Sigmoid colon (tissue), 7 donors: Measurements from ENCODE around the gene NFIA. TPM values are rescaled to one million over a fixed set of nuclear protein-coding genes. Genes with fewer than 3 reads are reported as not detected.

Experiments
- DNase-seq: peaks from one replicate; pipeline ENCODE4 v3.0.0-alpha.2; 2019
- H3K27ac ChIP-seq, 4 donors: fragments of 200-600 bp; sonication (generic); one replicate each; pipeline ENCODE4 v1.5.1; 2016 to 2019; ENCODE audit warnings: mild to moderate bottlenecking in 1 of 4
- H3K27me3 ChIP-seq, 3 donors: fragments of 200-600 bp; sonication (generic); one replicate each; pipeline ENCODE4 v1.5.1; 2019; ENCODE audit warnings: mild to moderate bottlenecking in 1 of 3
- H3K36me3 ChIP-seq, 4 donors: fragments of 200-600 bp; sonication (generic); one replicate each; pipeline ENCODE4 v1.5.1; 2016 to 2019
- H3K4me1 ChIP-seq, 4 donors: fragments of 200-600 bp; sonication (generic); one replicate each; pipeline ENCODE4 v1.5.1; 2017 to 2019
- H3K4me3 ChIP-seq, 4 donors: fragments of 200-600 bp; sonication (generic); one replicate each; pipeline ENCODE4 v1.5.1; 2017 to 2019; ENCODE audit warnings: mild to moderate bottlenecking in 2 of 4, moderate library complexity in 1 of 4
- H3K9me3 ChIP-seq, 4 donors: fragments of 200-600 bp in 3 of 4; sonication (generic) in 3 of 4; one replicate each; pipeline versions ENCODE4 v1.5.1 to v1.6.1; 2013 to 2019
- CTCF ChIP-seq, 4 experiments: fragments of 450-650 bp in 3 of 4; fragments of 200-600 bp in 1 of 4; IDR thresholded peaks; one replicate each; pipeline ENCODE4 v1.5.1; 2016 to 2019; ENCODE audit warnings: antibody characterized with exemption in 4 of 4, mild to moderate bottlenecking in 3 of 4, moderate library complexity in 2 of 4
- EP300 ChIP-seq, 4 donors: sonication (generic); formaldehyde crosslinking; IDR thresholded peaks; one replicate each; pipeline ENCODE4 v1.6.1; 2017; ENCODE audit warnings: antibody characterized with exemption in 4 of 4
- POLR2A ChIP-seq, 2 donors: fragments of 450-650 bp; IDR thresholded peaks; one replicate each; pipeline ENCODE4 v1.6.1; 2016; ENCODE audit warnings: antibody characterized with exemption in 2 of 2, mild to moderate bottlenecking in 2 of 2, moderate library complexity in 2 of 2
- POLR2AphosphoS5 ChIP-seq, 4 donors: sonication (generic); formaldehyde crosslinking; IDR thresholded peaks; one replicate each; pipeline ENCODE4 v1.6.1; 2017; ENCODE audit warnings: antibody characterized with exemption in 4 of 4
- WGBS, 2 donors: extraction: QIAGEN DNeasy Blood & Tissue Kit; methylation state at CpG; one replicate each; pipeline ENCODE4 v1.1.7; 2013; 5-methylcytosine and 5-hydroxymethylcytosine counted together
- intact Hi-C: fragments of 100-400 bp; cut with DNase I; formaldehyde crosslinking; loops from one replicate; pipeline ENCODE4 v1.15.1; 2023
- polyA plus RNA-seq, 3 donors: library from polyadenylated mRNA; stranded (reverse); fragments of 200-250 nt; gene quantifications; one replicate each; pipeline ENCODE4 v1.2.3, GENCODE V29; 2013
- total RNA-seq, 4 donors: library from RNA; depleted of rRNA; stranded (reverse); fragments of >200 nt; gene quantifications; one replicate each; pipeline ENCODE4 v1.1.0, GENCODE V29; 2016
- donor health status: healthy with polysubstance abuse.
- donor health status: Bipolar disorder and iron deficiency.
- donor health status: healthy.

NFIA gene
- total and polyA plus RNA-seq, 7 donors, result 2.3 to 154 (median 79.7) TPM

GRCh38 chr1:61084491-61085031 is 2.2 kb downstream of the NFIA start:
- Histone ChIP-seq H3K4me3 (peak overlapping the region; percentile 77 to 95 (median 84)), H3K9me3 (no peaks in the 10 kb centered on the region), H3K27me3 (no peaks in the 10 kb centered on the region), H3K4me1 (peaks cover 0 to 67% (median 55%) of the 10 kb centered on the region in 4 donors), H3K27ac (peak overlapping the region; percentile 95 to 97 (median 96)), H3K36me3 (peaks cover 0 to 15% (median 4%) of the 10 kb centered on the region in 4 donors)
- DNase-seq, result no peak
- 15 to 56% methylated on average over 5 of the region's 5 CpGs for WGBS, 2 donors
- intact Hi-C loops, result loop anchor here (5.0 to 10.0 kb wide), 5 partner anchors 38 to 253 kb away; no protein-coding TSS in a partner anchor
- peak in 1 of 4 donors; percentile 2 for TF ChIP-seq POLR2AphosphoS5 (IDR thresholded peaks at IDR 0.05)
- no peak for TF ChIP-seq CTCF (IDR thresholded peaks at IDR 0.05)

GRCh38 chr1:61085206-61085982 is 3.0 kb downstream of the NFIA start:
- Histone ChIP-seq H3K4me3 (peak overlapping the region; percentile 77 to 95 (median 84)), H3K27ac (peak overlapping the region; percentile 95 to 97 (median 96)), H3K9me3 (no peaks in the 10 kb centered on the region), H3K36me3 (peaks cover 0 to 15% (median 4%) of the 10 kb centered on the region in 4 donors), H3K4me1 (peaks cover 0 to 67% (median 56%) of the 10 kb centered on the region in 4 donors), H3K27me3 (no peaks in the 10 kb centered on the region)
- intact Hi-C loops, result loop anchor here (10.0 kb wide), 1 partner anchor 69 kb away; no protein-coding TSS in a partner anchor
- DNase-seq, result no peak
- TF ChIP-seq CTCF (IDR thresholded peaks at IDR 0.05) (no peak), POLR2A (IDR thresholded peaks at IDR 0.05) (no peak), POLR2AphosphoS5 (IDR thresholded peaks at IDR 0.05) (no peak), EP300 (IDR thresholded peaks at IDR 0.05) (no peak)
- 16 to 53% methylated on average over 3 of the region's 3 CpGs for WGBS, 2 donors

- 37 to 65% methylated on average over 4 of the region's 4 CpGs for WGBS, 2 donors
- Histone ChIP-seq H3K27ac (peak overlapping the region; percentile 95 to 97 (median 96)), H3K36me3 (peaks cover 0 to 15% (median 4%) of the 10 kb centered on the region in 4 donors), H3K9me3 (no peaks in the 10 kb centered on the region), H3K27me3 (no peaks in the 10 kb centered on the region), H3K4me3 (peak overlapping the region in 2 of 4 donors; percentile 89 to 95), H3K4me1 (peaks cover 0 to 66% (median 53%) of the 10 kb centered on the region in 4 donors)
- intact Hi-C loops, result loop anchor here (10.0 kb wide), 1 partner anchor 69 kb away; no protein-coding TSS in a partner anchor
- DNase-seq, result no peak
- TF ChIP-seq POLR2AphosphoS5 (IDR thresholded peaks at IDR 0.05) (no peak), CTCF (IDR thresholded peaks at IDR 0.05) (no peak), EP300 (IDR thresholded peaks at IDR 0.05) (no peak), POLR2A (IDR thresholded peaks at IDR 0.05) (no peak)
Observed at GRCh38 chr1:61085983-61086644, 3.8 kb downstream of the NFIA start.

GRCh38 chr1:61087571-61087970 is 5.2 kb downstream of the NFIA start:
- Histone ChIP-seq H3K27me3 (no peaks in the 10 kb centered on the region), H3K36me3 (peaks cover 0 to 15% (median 4%) of the 10 kb centered on the region in 4 donors), H3K4me1 (peaks cover 0 to 75% (median 63%) of the 10 kb centered on the region in 4 donors), H3K4me3 (peak overlapping the region in 1 of 4 donors; percentile 95), H3K9me3 (no peaks in the 10 kb centered on the region), H3K27ac (peak overlapping the region; percentile 95 to 97 (median 96))
- DNase-seq, result no peak
- intact Hi-C loops, result loop anchor here (10.0 kb wide), 1 partner anchor 67 kb away; no protein-coding TSS in a partner anchor
- no peak for TF ChIP-seq EP300 (IDR thresholded peaks at IDR 0.05)
- TF ChIP-seq POLR2AphosphoS5 (IDR thresholded peaks at IDR 0.05), result no peak
- 85 to 88% methylated on average over 3 of the region's 3 CpGs for WGBS, 2 donors
